Right lobe of liver (tissue), 4 donors: ENCODE results near the gene TMEM213.
"Not testable (repeated sequence)": the region's sequence is repeated elsewhere in the genome, so short reads cannot be mapped to it uniquely, and the experiment has no call there.

Experiments used
- CTCF ChIP-seq, 4 donors: fragments of 200-600 bp in 3 of 4; fragments of 450-650 bp in 1 of 4; IDR thresholded peaks; one replicate each; pipeline versions ENCODE4 v1.5.1 to v1.8.0; 2016 to 2022; ENCODE audit warnings: antibody characterized with exemption in 4 of 4, mild to moderate bottlenecking in 2 of 4
- POLR2A ChIP-seq: fragments of 450-650 bp; IDR thresholded peaks from one replicate; pipeline ENCODE4 v1.6.1; 2017; ENCODE audit warnings: antibody characterized with exemption, mild to moderate bottlenecking
- donor health status: DM: no; HTN: no; CAD: no.
- donor health status: DM: no; HTN: no; CAD: no.
- donor health status: DM: no; HTN: yes; CAD: no.

GRCh38 chr7:138797046-138797445 is 748 bp upstream of the TMEM213 start:
- TF ChIP-seq CTCF (IDR thresholded peaks at IDR 0.05); POLR2A: not testable (repeated sequence)
